Germinal center (tissue), 1 donor: ENCODE data around the gene R3HDM1.
"Not testable (repeated sequence)": the region's sequence is repeated elsewhere in the genome, so short reads cannot be mapped to it uniquely, and the experiment has no call there.

ENCODE experiments used
- DNase-seq: peaks from one replicate; pipeline ENCODE4 v3.0.0; 2012; ENCODE audit warnings: mixed read lengths, low spot score

Gene R3HDM1

GRCh38 chr2:135570884-135571283 is 39.6 kb downstream of the R3HDM1 start:
- no peak for DNase-seq

- DNase-seq = no peak
These were observed 42.3 kb downstream of the R3HDM1 start for GRCh38 chr2:135573620-135574019.

GRCh38 chr2:135581282-135581681 is 50.0 kb downstream of the R3HDM1 start:
- no peak for DNase-seq

GRCh38 chr2:135582383-135582782 is 51.1 kb downstream of the R3HDM1 start:
- DNase-seq = no peak

- no peak for DNase-seq
These were observed 54.3 kb downstream of the R3HDM1 start for GRCh38 chr2:135585586-135585985.

GRCh38 chr2:135586148-135586547 is 54.9 kb downstream of the R3HDM1 start:
- DNase-seq = no peak

GRCh38 chr2:135587958-135588357 is 56.7 kb downstream of the R3HDM1 start:
- DNase-seq = no peak

GRCh38 chr2:135590619-135591260 is 59.5 kb downstream of the R3HDM1 start:
- no peak for DNase-seq

GRCh38 chr2:135600915-135601314 is 69.6 kb downstream of the R3HDM1 start:
- no peak for DNase-seq

- no peak for DNase-seq
These were observed 72.3 kb downstream of the R3HDM1 start for GRCh38 chr2:135603543-135603942.

- no peak for DNase-seq
These were observed 76.3 kb downstream of the R3HDM1 start for GRCh38 chr2:135607561-135607960.

GRCh38 chr2:135612319-135612718 is 81.0 kb downstream of the R3HDM1 start:
- DNase-seq = no peak

GRCh38 chr2:135615404-135615803 is 84.1 kb downstream of the R3HDM1 start:
- DNase-seq = no peak

- DNase-seq = no peak
These were observed 86.3 kb downstream of the R3HDM1 start for GRCh38 chr2:135617501-135618015.

GRCh38 chr2:135620198-135620597 is 88.9 kb downstream of the R3HDM1 start:
- no peak for DNase-seq

GRCh38 chr2:135629520-135629919 is 98.2 kb downstream of the R3HDM1 start:
- no peak for DNase-seq

- not testable (repeated sequence) for DNase-seq
These were observed 98.8 kb downstream of the R3HDM1 start for GRCh38 chr2:135630034-135630433.

GRCh38 chr2:135630488-135630887 is 99.2 kb downstream of the R3HDM1 start:
- DNase-seq = no peak

GRCh38 chr2:135633582-135633981 is 102.3 kb downstream of the R3HDM1 start:
- no peak for DNase-seq

GRCh38 chr2:135635212-135635835 is 104.0 kb downstream of the R3HDM1 start:
- no peak for DNase-seq

GRCh38 chr2:135636982-135637381 is 105.7 kb downstream of the R3HDM1 start:
- DNase-seq = no peak

GRCh38 chr2:135637456-135638087 is 106.3 kb downstream of the R3HDM1 start:
- no peak for DNase-seq

- DNase-seq = no peak
These were observed 107.5 kb downstream of the R3HDM1 start for GRCh38 chr2:135638825-135639224.
